GM06990 (cell line): ENCODE measurements around the gene SPOCK2.
"Not testable (repeated sequence)": the region's sequence is repeated elsewhere in the genome, so short reads cannot be mapped to it uniquely, and the experiment has no call there.

Experiments used
- DNase-seq: peaks from one replicate; pipeline ENCODE4 v3.0.0-alpha.2; 2011; ENCODE audit not compliant: insufficient read length; ENCODE audit errors: extremely low read depth
- H3K27me3 ChIP-seq: replicated peaks from 2 replicates; pipeline ENCODE4 v1.6.0; 2011; ENCODE audit warnings: low read length; ENCODE audit not compliant: control insufficient read depth, insufficient read depth
- H3K36me3 ChIP-seq: 2 replicates; pipeline ENCODE4 v1.5.1; 2011; ENCODE audit warnings: low read length; ENCODE audit not compliant: control insufficient read depth, insufficient read depth
- H3K4me3 ChIP-seq: replicated peaks from 2 replicates; pipeline ENCODE4 v1.5.1; 2011; ENCODE audit warnings: low read depth, mild to moderate bottlenecking, control low read depth, low read length
- CTCF ChIP-seq: IDR thresholded peaks from 2 replicates; pipeline ENCODE4 v1.5.1; 2011; ENCODE audit warnings: low read length, control low read depth, mild to moderate bottlenecking, inconsistent platforms; ENCODE audit not compliant: insufficient read depth, poor library complexity, severe bottlenecking

Gene SPOCK2

DNA sequence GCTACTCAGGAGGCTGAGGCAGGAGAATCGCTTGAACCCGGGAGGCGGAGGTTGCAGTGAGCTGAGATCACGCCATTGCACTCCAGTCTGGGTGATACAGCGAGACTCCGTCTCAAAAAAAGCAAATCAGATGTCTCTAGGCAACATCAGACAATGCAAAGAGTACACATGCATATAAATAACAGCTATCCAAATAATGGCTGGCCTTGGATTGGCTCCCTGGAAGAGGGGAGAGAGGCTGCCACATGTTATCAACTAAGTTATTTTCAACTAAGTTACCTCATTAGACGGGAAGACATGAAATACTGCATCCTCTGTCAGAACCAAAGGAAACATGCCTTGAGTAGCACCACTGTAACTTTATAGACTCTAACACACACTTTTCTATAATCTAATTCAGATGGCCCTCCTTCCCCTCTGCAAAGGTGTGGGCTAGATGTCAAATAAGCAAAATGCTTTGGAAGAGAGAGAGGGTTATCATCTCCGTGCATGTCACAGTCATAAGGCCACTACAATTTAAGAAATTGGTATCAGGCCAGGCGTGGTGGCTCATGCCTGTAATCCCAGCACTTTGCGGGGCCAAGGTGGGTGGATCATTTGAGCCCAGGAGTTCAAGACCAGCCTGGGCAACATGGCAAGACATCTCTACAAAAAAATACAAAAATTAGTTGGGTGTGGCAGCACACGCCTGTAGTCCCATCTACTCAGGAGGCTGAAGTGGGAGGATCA lies 22.5 kb upstream of the SPOCK2 start:
- TF ChIP-seq CTCF, result no peak
- Histone ChIP-seq H3K27me3 (no peaks in the 10 kb centered on the region), H3K36me3 (no peaks in the 10 kb centered on the region; the same call in 1 of the 2 replicates), H3K4me3 (no peak overlapping the region)
- no peak for DNase-seq

DNA sequence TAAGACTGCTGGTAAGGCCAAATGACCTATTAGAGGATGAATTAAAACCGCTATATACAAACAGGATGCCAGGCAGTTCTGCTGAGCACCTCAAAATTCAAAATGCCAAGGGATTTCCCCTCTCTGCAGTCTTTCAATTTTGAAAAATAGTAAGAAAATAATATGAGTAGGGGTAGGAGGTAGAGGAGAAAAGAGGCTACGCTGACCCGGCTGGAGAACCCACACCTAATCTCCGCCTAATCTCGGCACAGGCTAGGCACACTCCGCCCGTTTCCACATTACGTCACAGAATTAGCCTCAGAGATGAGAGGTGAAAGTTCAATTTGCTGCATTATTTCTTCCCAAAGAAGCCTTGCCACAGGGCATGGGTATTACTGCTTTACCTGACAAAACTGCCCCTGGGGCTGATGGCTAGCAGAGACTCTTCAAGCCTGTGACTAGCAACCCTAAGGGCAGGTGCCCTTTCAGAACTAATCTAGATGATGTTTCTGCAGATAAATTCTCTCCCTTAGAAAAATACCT lies 21.3 kb upstream of the SPOCK2 start:
- no peak for DNase-seq
- H3K4me3 ChIP-seq, result no peak overlapping the region
- no peak for TF ChIP-seq CTCF
- H3K36me3 ChIP-seq, result no peaks in the 10 kb centered on the region; the same call in 1 of the 2 replicates
- H3K27me3 ChIP-seq, result no peaks in the 10 kb centered on the region

- DNase-seq, result no peak
- Histone ChIP-seq H3K27me3 (no peaks in the 10 kb centered on the region), H3K36me3 (peaks cover 1% of the 10 kb centered on the region; the same call in 1 of the 2 replicates), H3K4me3 (no peak overlapping the region)
- TF ChIP-seq CTCF, result no peak
Measured at GRCh38 chr10:72108830-72109635, 20.7 kb upstream of the SPOCK2 start.

DNA sequence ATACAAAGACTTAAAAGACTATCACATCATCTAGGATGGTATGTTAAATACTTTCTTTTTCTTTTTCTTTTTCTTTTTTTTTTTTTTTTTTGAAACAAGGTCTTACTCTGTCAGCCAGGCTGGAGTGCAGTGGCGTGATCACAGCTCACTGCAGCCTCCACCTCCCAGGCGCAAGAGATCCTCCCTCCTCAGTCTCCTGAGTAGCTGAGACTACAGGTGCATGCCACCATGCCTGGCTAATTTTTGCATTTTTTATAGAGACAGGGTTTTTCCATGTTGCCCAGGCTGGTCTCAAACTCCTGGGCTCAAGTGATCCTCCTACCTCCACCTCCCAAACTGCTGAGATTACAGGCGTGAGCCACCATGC lies 19.6 kb upstream of the SPOCK2 start:
- H3K27me3 ChIP-seq, DNase-seq, H3K4me3 ChIP-seq: not testable (repeated sequence)

GRCh38 chr10:72107325-72108003 lies 19.1 kb upstream of the SPOCK2 start:
- Histone ChIP-seq H3K36me3 (0 out of 2 replicates have a peak, but pooled peaks cover 2% of the 10 kb centered on the region), H3K4me3 (no peak overlapping the region), H3K27me3 (no peaks in the 10 kb centered on the region)
- no peak for TF ChIP-seq CTCF
- no peak for DNase-seq

More for the DNA sequence above, 19.6 kb upstream of the SPOCK2 start:
- not testable (repeated sequence) for H3K36me3 ChIP-seq
